CD4-positive, alpha-beta T cell treated with Interleukin-4 for 4 hours (primary cell): ENCODE measurements around the gene DIS3L2.
"Not testable (repeated sequence)": the region's sequence is repeated elsewhere in the genome, so short reads cannot be mapped to it uniquely, and the experiment has no call there.

Experiments
- DNase-seq: peaks from one replicate; pipeline ENCODE4 v3.0.0-alpha.2; 2020

The DIS3L2 gene

GRCh38 chr2:232353660-232354059, 392.1 kb downstream of the DIS3L2 start:
- no peak for DNase-seq

- no peak for DNase-seq
Observed at GRCh38 chr2:232354069-232354468, 392.6 kb downstream of the DIS3L2 start.

- no peak for DNase-seq
Observed at GRCh38 chr2:232361646-232362045, 400.1 kb downstream of the DIS3L2 start.

GRCh38 chr2:232362174-232362900, 400.8 kb downstream of the DIS3L2 start:
- no peak for DNase-seq

GRCh38 chr2:232363064-232363783, 401.7 kb downstream of the DIS3L2 start:
- DNase-seq: not testable (repeated sequence)

- DNase-seq: peak; percentile 20
Observed at GRCh38 chr2:232363784-232364615, 402.5 kb downstream of the DIS3L2 start.

GRCh38 chr2:232364806-232365594, 403.5 kb downstream of the DIS3L2 start:
- DNase-seq: not testable (repeated sequence)

- no peak for DNase-seq
Observed at GRCh38 chr2:232365621-232366321, 404.3 kb downstream of the DIS3L2 start.

- DNase-seq: not testable (repeated sequence)
Observed at GRCh38 chr2:232366461-232366860, 404.9 kb downstream of the DIS3L2 start.

GRCh38 chr2:232367016-232367415, 405.5 kb downstream of the DIS3L2 start:
- no peak for DNase-seq

- DNase-seq: no peak
Observed at GRCh38 chr2:232367591-232368233, 406.2 kb downstream of the DIS3L2 start.

GRCh38 chr2:232368311-232368731, 406.8 kb downstream of the DIS3L2 start:
- DNase-seq: no peak

GRCh38 chr2:232369126-232369951, 407.8 kb downstream of the DIS3L2 start:
- DNase-seq: no peak

- DNase-seq: not testable (repeated sequence)
Observed at GRCh38 chr2:232370007-232370406, 408.5 kb downstream of the DIS3L2 start.

- DNase-seq: no peak
Observed at GRCh38 chr2:232372231-232373208, 411.0 kb downstream of the DIS3L2 start.

- no peak for DNase-seq
Observed at GRCh38 chr2:232374356-232374755, 412.8 kb downstream of the DIS3L2 start.

GRCh38 chr2:232375164-232375563, 413.7 kb downstream of the DIS3L2 start:
- no peak for DNase-seq

- no peak for DNase-seq
Observed at GRCh38 chr2:232376260-232376659, 414.7 kb downstream of the DIS3L2 start.

- DNase-seq: no peak
Observed at GRCh38 chr2:232376713-232377112, 415.2 kb downstream of the DIS3L2 start.
